IPS-15b (cell line): ENCODE measurements around the gene MINDY1.

ENCODE experiments used
- H3K27me3 ChIP-seq: one replicate; pipeline ENCODE4 v1.6.1; 2013; ENCODE audit warnings: low read length; ENCODE audit not compliant: control insufficient read depth, insufficient read depth
- H3K36me3 ChIP-seq: one replicate; pipeline ENCODE4 v1.6.1; 2013; ENCODE audit warnings: low read length; ENCODE audit not compliant: control insufficient read depth, insufficient read depth
- H3K4me1 ChIP-seq: one replicate; pipeline ENCODE4 v1.6.1; 2013; ENCODE audit warnings: mild to moderate bottlenecking, low read length; ENCODE audit not compliant: control insufficient read depth, insufficient read depth
- H3K4me3 ChIP-seq: one replicate; pipeline ENCODE4 v1.5.1; 2013; ENCODE audit warnings: low read depth, low read length
- H3K9ac ChIP-seq: one replicate; pipeline ENCODE4 v1.6.1; 2013; ENCODE audit warnings: low read depth, mild to moderate bottlenecking, low read length
- H3K9me3 ChIP-seq: one replicate; pipeline ENCODE4 v1.6.1; 2013; ENCODE audit warnings: mild to moderate bottlenecking, low read length; ENCODE audit not compliant: control insufficient read depth, insufficient read depth

The MINDY1 gene

GRCh38 chr1:150969626-150970025 lies 37.1 kb downstream of the MINDY1 start:
- peaks cover 45% of the 10 kb centered on the region for H3K36me3 ChIP-seq
- H3K9ac ChIP-seq, result no peak overlapping the region
- no peaks in the 10 kb centered on the region for H3K9me3 ChIP-seq
- peaks cover 32% of the 10 kb centered on the region for H3K4me1 ChIP-seq
- H3K4me3 ChIP-seq, result no peak overlapping the region
- H3K27me3 ChIP-seq, result no peaks in the 10 kb centered on the region

- no peaks in the 10 kb centered on the region for H3K27me3 ChIP-seq
- peaks cover 56% of the 10 kb centered on the region for H3K36me3 ChIP-seq
These were observed 38.2 kb downstream of the MINDY1 start for GRCh38 chr1:150968491-150968890.

GRCh38 chr1:150967936-150968335 lies 38.8 kb downstream of the MINDY1 start:
- H3K9me3 ChIP-seq, result no peaks in the 10 kb centered on the region
- peaks cover 60% of the 10 kb centered on the region for H3K36me3 ChIP-seq
- peaks cover 27% of the 10 kb centered on the region for H3K4me1 ChIP-seq
- H3K4me3 ChIP-seq, result no peak overlapping the region
- H3K9ac ChIP-seq, result no peak overlapping the region
- H3K27me3 ChIP-seq, result no peaks in the 10 kb centered on the region

More at GRCh38 chr1:150968491-150968890, 38.2 kb downstream of the MINDY1 start:
- Histone ChIP-seq H3K9ac (no peak overlapping the region), H3K4me1 (peaks cover 32% of the 10 kb centered on the region), H3K4me3 (no peak overlapping the region), H3K9me3 (no peaks in the 10 kb centered on the region)

GRCh38 chr1:150966011-150966410 lies 40.7 kb downstream of the MINDY1 start:
- no peaks in the 10 kb centered on the region for H3K27me3 ChIP-seq
- H3K9me3 ChIP-seq, result no peaks in the 10 kb centered on the region
- H3K4me1 ChIP-seq, result peaks cover 10% of the 10 kb centered on the region
- H3K9ac ChIP-seq, result no peak overlapping the region
- H3K4me3 ChIP-seq, result no peak overlapping the region
- H3K36me3 ChIP-seq, result peaks cover 75% of the 10 kb centered on the region

GRCh38 chr1:150965605-150966004 lies 41.1 kb downstream of the MINDY1 start:
- Histone ChIP-seq H3K4me1 (peaks cover 6% of the 10 kb centered on the region), H3K4me3 (no peak overlapping the region), H3K9ac (no peak overlapping the region), H3K27me3 (no peaks in the 10 kb centered on the region), H3K9me3 (no peaks in the 10 kb centered on the region), H3K36me3 (peaks cover 79% of the 10 kb centered on the region)

- Histone ChIP-seq H3K9me3 (no peaks in the 10 kb centered on the region), H3K4me3 (no peak overlapping the region), H3K9ac (no peak overlapping the region), H3K36me3 (peaks cover 85% of the 10 kb centered on the region), H3K4me1 (no peaks in the 10 kb centered on the region), H3K27me3 (no peaks in the 10 kb centered on the region)
These were observed 42.6 kb downstream of the MINDY1 start for GRCh38 chr1:150964164-150964489.

GRCh38 chr1:150963321-150964163 lies 43.2 kb downstream of the MINDY1 start:
- no peaks in the 10 kb centered on the region for H3K4me1 ChIP-seq
- no peak overlapping the region for H3K4me3 ChIP-seq
- no peaks in the 10 kb centered on the region for H3K9me3 ChIP-seq
- H3K36me3 ChIP-seq, result peaks cover 81% of the 10 kb centered on the region
- H3K9ac ChIP-seq, result no peak overlapping the region
- no peaks in the 10 kb centered on the region for H3K27me3 ChIP-seq

GRCh38 chr1:150961756-150962155 lies 44.9 kb downstream of the MINDY1 start:
- Histone ChIP-seq H3K9ac (no peak overlapping the region), H3K36me3 (peaks cover 70% of the 10 kb centered on the region), H3K9me3 (no peaks in the 10 kb centered on the region), H3K27me3 (no peaks in the 10 kb centered on the region), H3K4me1 (no peaks in the 10 kb centered on the region), H3K4me3 (no peak overlapping the region)

- H3K27me3 ChIP-seq, result no peaks in the 10 kb centered on the region
- no peaks in the 10 kb centered on the region for H3K4me1 ChIP-seq
- no peaks in the 10 kb centered on the region for H3K9me3 ChIP-seq
- H3K4me3 ChIP-seq, result no peak overlapping the region
- no peak overlapping the region for H3K9ac ChIP-seq
- peaks cover 59% of the 10 kb centered on the region for H3K36me3 ChIP-seq
These were observed 46.1 kb downstream of the MINDY1 start for GRCh38 chr1:150960646-150961045.

- Histone ChIP-seq H3K9ac (no peak overlapping the region), H3K9me3 (no peaks in the 10 kb centered on the region), H3K36me3 (peaks cover 42% of the 10 kb centered on the region), H3K4me1 (no peaks in the 10 kb centered on the region), H3K27me3 (no peaks in the 10 kb centered on the region), H3K4me3 (no peak overlapping the region)
These were observed 49.0 kb downstream of the MINDY1 start for GRCh38 chr1:150957666-150958065.

- Histone ChIP-seq H3K4me3 (no peak overlapping the region), H3K9me3 (no peaks in the 10 kb centered on the region), H3K27me3 (no peaks in the 10 kb centered on the region), H3K9ac (no peak overlapping the region), H3K36me3 (peaks cover 37% of the 10 kb centered on the region), H3K4me1 (no peaks in the 10 kb centered on the region)
These were observed 51.4 kb downstream of the MINDY1 start for GRCh38 chr1:150955280-150955679.

GRCh38 chr1:150954708-150955107 lies 52.0 kb downstream of the MINDY1 start:
- no peaks in the 10 kb centered on the region for H3K27me3 ChIP-seq
- H3K9ac ChIP-seq, result no peak overlapping the region
- no peak overlapping the region for H3K4me3 ChIP-seq
- peaks cover 37% of the 10 kb centered on the region for H3K36me3 ChIP-seq
- no peaks in the 10 kb centered on the region for H3K9me3 ChIP-seq
- H3K4me1 ChIP-seq, result no peaks in the 10 kb centered on the region
